Astrocyte (in vitro differentiated cells and primary cell): ENCODE measurements around the gene SLC17A5. TPM values are rescaled to one million over a fixed set of nuclear protein-coding genes. Genes with fewer than 3 reads are reported as not detected.

ENCODE experiments used
- DNase-seq: peaks from one replicate; pipeline ENCODE4 v3.0.0-alpha.2; 2010; ENCODE audit warnings: low read depth
- FAIRE-seq: peaks from 2 replicates; lab custom pipeline; 2011; peaks lifted over from hg19 to GRCh38; lab: Jason Lieb, UNC
- H2AFZ ChIP-seq: 2 replicates; pipeline ENCODE4 v1.6.0; 2012; ENCODE audit warnings: low read depth, low read length, inconsistent platforms
- H3K27ac ChIP-seq: 2 replicates; pipeline ENCODE4 v1.5.1; 2011; ENCODE audit warnings: low read depth, low read length, inconsistent platforms
- H3K27me3 ChIP-seq: 2 replicates; pipeline ENCODE4 v1.6.0; 2011; ENCODE audit warnings: low read length, inconsistent platforms; ENCODE audit not compliant: insufficient read depth
- H3K36me3 ChIP-seq: 2 replicates; pipeline ENCODE4 v1.5.1; 2011; ENCODE audit warnings: low read length, inconsistent platforms; ENCODE audit not compliant: insufficient read depth
- H3K4me1 ChIP-seq: 2 replicates; pipeline ENCODE4 v1.5.1; 2011; ENCODE audit warnings: low read length, inconsistent platforms; ENCODE audit not compliant: insufficient read depth
- H3K4me2 ChIP-seq: 2 replicates; pipeline ENCODE4 v1.6.0; 2012; ENCODE audit warnings: low read length, inconsistent platforms
- H3K4me3 ChIP-seq: 2 replicates; pipeline ENCODE4 v1.5.1; 2011; ENCODE audit warnings: low read depth, mild to moderate bottlenecking, low read length, inconsistent platforms; ENCODE audit not compliant: insufficient read depth
- H3K79me2 ChIP-seq: 2 replicates; pipeline ENCODE4 v1.6.0; 2012; ENCODE audit warnings: mild to moderate bottlenecking, low read length, inconsistent platforms; ENCODE audit not compliant: insufficient read depth
- H3K9ac ChIP-seq: 2 replicates; pipeline ENCODE4 v1.6.0; 2012; ENCODE audit warnings: mild to moderate bottlenecking, low read length, inconsistent platforms
- H3K9me3 ChIP-seq: 2 replicates; pipeline ENCODE4 v1.5.1; 2012; ENCODE audit warnings: low read depth, mild to moderate bottlenecking, low read length, inconsistent platforms; ENCODE audit not compliant: insufficient read depth
- H4K20me1 ChIP-seq: 2 replicates; pipeline ENCODE4 v1.6.0; 2012; ENCODE audit warnings: low read length, inconsistent platforms; ENCODE audit not compliant: insufficient read depth
- H3K27ac Mint-ChIP-seq: one replicate; pipeline ENCODE4 v1.8.0; 2021; ENCODE audit warnings: mild to moderate bottlenecking, mixed read lengths; ENCODE audit not compliant: unreplicated experiment
- H3K27me3 Mint-ChIP-seq: one replicate; pipeline ENCODE4 v1.8.0; 2021; ENCODE audit warnings: low read depth, mixed read lengths; ENCODE audit not compliant: unreplicated experiment
- H3K36me3 Mint-ChIP-seq: one replicate; pipeline ENCODE4 v1.8.0; 2021; ENCODE audit warnings: low read depth, mixed read lengths; ENCODE audit not compliant: unreplicated experiment
- H3K4me1 Mint-ChIP-seq: one replicate; pipeline ENCODE4 v1.8.0; 2021; ENCODE audit warnings: low read depth, mixed read lengths; ENCODE audit not compliant: unreplicated experiment
- H3K4me3 Mint-ChIP-seq: one replicate; pipeline ENCODE4 v1.8.0; 2021; ENCODE audit warnings: mild to moderate bottlenecking, moderate library complexity, mixed read lengths; ENCODE audit not compliant: unreplicated experiment
- H3K9me3 Mint-ChIP-seq: one replicate; pipeline ENCODE4 v1.8.0; 2021; ENCODE audit warnings: mild to moderate bottlenecking, mixed read lengths; ENCODE audit not compliant: unreplicated experiment
- CTCF ChIP-seq: IDR thresholded peaks from 2 replicates; pipeline ENCODE4 v1.5.1; 2011; ENCODE audit warnings: low read depth, mild to moderate bottlenecking, inconsistent platforms, low read length, moderate library complexity; ENCODE audit not compliant: insufficient read depth
- EZH2 ChIP-seq: IDR thresholded peaks from 2 replicates; pipeline ENCODE4 v1.6.1; 2012; ENCODE audit warnings: mild to moderate bottlenecking, low read length, inconsistent platforms; ENCODE audit not compliant: insufficient read depth
- total RNA-seq: library from RNA; stranded (reverse); gene quantifications from 2 replicates; pipeline ENCODE4 v1.2.1, GENCODE V29; 2021

The SLC17A5 gene
- total RNA-seq, 1 donor from 2014 or later: 25.5 TPM

- Histone ChIP-seq H3K4me2 (peak overlapping the region; percentile 86), H3K9me3 (no peaks in the 10 kb centered on the region), H3K27ac (peak overlapping the region; percentile 94), H3K4me1 (peaks cover 24% of the 10 kb centered on the region), H3K79me2 (peaks cover 11% of the 10 kb centered on the region), H2AFZ (no peak overlapping the region), H3K36me3 (peaks cover 2% of the 10 kb centered on the region), H3K4me3 (peak overlapping the region; percentile 62), H3K9ac (peak overlapping the region; percentile 90), H3K27me3 (no peaks in the 10 kb centered on the region), H4K20me1 (no peaks in the 10 kb centered on the region)
- peak overlapping the region; percentile 81 for H3K4me3 Mint-ChIP-seq
- TF ChIP-seq EZH2: no peak
- TF ChIP-seq CTCF: no peak
- H3K4me1 Mint-ChIP-seq: peaks cover 12% of the 10 kb centered on the region
- H3K9me3 Mint-ChIP-seq: peaks cover 3% of the 10 kb centered on the region
- DNase-seq (no peak), FAIRE-seq (no peak)
- no peak overlapping the region for H3K27ac Mint-ChIP-seq
- H3K36me3 Mint-ChIP-seq: peaks cover 4% of the 10 kb centered on the region
- H3K27me3 Mint-ChIP-seq: no peaks in the 10 kb centered on the region
These were observed 43.3 kb upstream of the SLC17A5 start for GRCh38 chr6:73696966-73697655.

GRCh38 chr6:73695619-73696421 is 42.0 kb upstream of the SLC17A5 start, which contains the start of gene CD109:
CD109 (plus strand) TSS chr6:73696203; CDS start chr6:73696216, 13 bp downstream.
- H3K9me3 ChIP-seq: no peaks in the 10 kb centered on the region
- H3K36me3 ChIP-seq: peaks cover 2% of the 10 kb centered on the region
- Mint-ChIP-seq H3K9me3 (peaks cover 3% of the 10 kb centered on the region), H3K4me3 (peak within 1 kb of the TSS; percentile 83), H3K4me1 (peaks cover 21% of the 10 kb centered on the region), H3K27me3 (no peaks in the 10 kb centered on the region), H3K27ac (peak within 1 kb of the TSS; percentile 76), H3K36me3 (peaks cover 2% of the 10 kb centered on the region)
- H3K9ac ChIP-seq: peak within 1 kb of the TSS; percentile 90
- peak within 1 kb of the TSS; percentile 62 for H3K4me3 ChIP-seq
- peak; percentile 88 for DNase-seq
- H2AFZ ChIP-seq: peak within 1 kb of the TSS; percentile 90
- peaks cover 29% of the 10 kb centered on the region for H3K4me1 ChIP-seq
- peak within 1 kb of the TSS; percentile 86 for H3K4me2 ChIP-seq
- peaks cover 11% of the 10 kb centered on the region for H3K79me2 ChIP-seq
- no peaks in the 10 kb centered on the region for H4K20me1 ChIP-seq
- H3K27me3 ChIP-seq: no peaks in the 10 kb centered on the region
- H3K27ac ChIP-seq: peak within 1 kb of the TSS; percentile 94
- TF ChIP-seq EZH2: no peak
- TF ChIP-seq CTCF: no peak
- FAIRE-seq: no peak
